ENCODE results near the gene TUBGCP2. TPM values are rescaled to one million over a fixed set of nuclear protein-coding genes. Genes with fewer than 3 reads are reported as not detected.
"Not testable (repeated sequence)": the region's sequence is repeated elsewhere in the genome, so short reads cannot be mapped to it uniquely, and the experiment has no call there.

TUBGCP2 gene
- total RNA-seq, 1 experiment from 2014 or later = 21.4 TPM

- Histone ChIP-seq H3K4me1 (ENCODE audit: low read length) (no peaks in the 10 kb centered on the region), H2AFZ (ENCODE audit: low read length) (no peak within 1 kb of the TSS), H3K9me2 (replicated peaks; ENCODE audit: insufficient read depth, low read length) (no peaks in the 10 kb centered on the region), H3K4me3 (ENCODE audit: low read length) (no peak within 1 kb of the TSS), H3K9ac (ENCODE audit: low read length) (no peak within 1 kb of the TSS), H3K79me2 (ENCODE audit: low read length) (no peaks in the 10 kb centered on the region), H4K20me1 (ENCODE audit: insufficient read depth, low read depth, low read length) (no peaks in the 10 kb centered on the region), H3K27me3 (ENCODE audit: low read length) (no peaks in the 10 kb centered on the region), H3K27ac (ENCODE audit: low read length) (no peak within 1 kb of the TSS), H3K9me3 (ENCODE audit: low read length) (no peaks in the 10 kb centered on the region), H3K4me2 (ENCODE audit: low read depth, low read length, poor library complexity, severe bottlenecking) (no peak within 1 kb of the TSS), H3K36me3 (ENCODE audit: insufficient read depth, low read length) (no peaks in the 10 kb centered on the region)
- DNase-seq = no peak
These were observed 70.8 kb downstream of the TUBGCP2 start, which contains the start of gene VENTX for GRCh38 chr10:133237588-133238465. TSS of gene VENTX (plus strand) at chr10:133237855. CDS start at chr10:133237915, 60 bp downstream.

GRCh38 chr10:133237241-133237587, 71.5 kb downstream of the TUBGCP2 start:
- H3K4me1 ChIP-seq (ENCODE audit: low read length) = no peaks in the 10 kb centered on the region
- H3K27me3 ChIP-seq (ENCODE audit: low read length) = no peaks in the 10 kb centered on the region

GRCh38 chr10:133236401-133237240, 72.1 kb downstream of the TUBGCP2 start:
- no peak overlapping the region for H3K4me3 ChIP-seq (ENCODE audit: low read length)
- H3K27ac ChIP-seq (ENCODE audit: low read length) = no peak overlapping the region
- no peak for DNase-seq
- H2AFZ ChIP-seq (ENCODE audit: low read length) = no peak overlapping the region
- H3K9ac ChIP-seq (ENCODE audit: low read length) = no peak overlapping the region
- H3K36me3 ChIP-seq (ENCODE audit: insufficient read depth, low read length) = no peaks in the 10 kb centered on the region
- no peaks in the 10 kb centered on the region for H3K4me1 ChIP-seq (ENCODE audit: low read length)
- H3K4me2 ChIP-seq (ENCODE audit: low read depth, low read length, poor library complexity, severe bottlenecking) = no peak overlapping the region
- no peaks in the 10 kb centered on the region for H3K9me2 ChIP-seq (replicated peaks; ENCODE audit: insufficient read depth, low read length)
- H3K27me3 ChIP-seq (ENCODE audit: low read length) = no peaks in the 10 kb centered on the region
- no peaks in the 10 kb centered on the region for H4K20me1 ChIP-seq (ENCODE audit: insufficient read depth, low read depth, low read length)
- no peaks in the 10 kb centered on the region for H3K9me3 ChIP-seq (ENCODE audit: low read length)
- H3K79me2 ChIP-seq (ENCODE audit: low read length) = no peaks in the 10 kb centered on the region

More at GRCh38 chr10:133237241-133237587, 71.5 kb downstream of the TUBGCP2 start:
- H3K4me2 ChIP-seq (ENCODE audit: low read depth, low read length, poor library complexity, severe bottlenecking) = no peak overlapping the region
- DNase-seq = no peak
- H2AFZ ChIP-seq (ENCODE audit: low read length) = no peak overlapping the region
- no peaks in the 10 kb centered on the region for H3K36me3 ChIP-seq (ENCODE audit: insufficient read depth, low read length)
- H3K9me2 ChIP-seq (replicated peaks; ENCODE audit: insufficient read depth, low read length) = no peaks in the 10 kb centered on the region
- no peaks in the 10 kb centered on the region for H4K20me1 ChIP-seq (ENCODE audit: insufficient read depth, low read depth, low read length)
- H3K79me2 ChIP-seq (ENCODE audit: low read length) = no peaks in the 10 kb centered on the region
- no peak overlapping the region for H3K9ac ChIP-seq (ENCODE audit: low read length)
- H3K4me3 ChIP-seq (ENCODE audit: low read length) = no peak overlapping the region
- no peaks in the 10 kb centered on the region for H3K9me3 ChIP-seq (ENCODE audit: low read length)
- no peak overlapping the region for H3K27ac ChIP-seq (ENCODE audit: low read length)

GRCh38 chr10:133235932-133236331, 72.7 kb downstream of the TUBGCP2 start:
- Histone ChIP-seq H3K36me3 (ENCODE audit: insufficient read depth, low read length) (no peaks in the 10 kb centered on the region), H3K9ac (ENCODE audit: low read length) (no peak overlapping the region), H4K20me1 (ENCODE audit: insufficient read depth, low read depth, low read length) (no peaks in the 10 kb centered on the region), H3K27ac (ENCODE audit: low read length) (no peak overlapping the region), H3K79me2 (ENCODE audit: low read length) (no peaks in the 10 kb centered on the region), H3K4me3 (ENCODE audit: low read length) (no peak overlapping the region), H3K9me3 (ENCODE audit: low read length) (no peaks in the 10 kb centered on the region), H3K4me1 (ENCODE audit: low read length) (no peaks in the 10 kb centered on the region), H3K4me2 (ENCODE audit: low read depth, low read length, poor library complexity, severe bottlenecking) (no peak overlapping the region), H3K9me2 (replicated peaks; ENCODE audit: insufficient read depth, low read length) (no peaks in the 10 kb centered on the region), H2AFZ (ENCODE audit: low read length) (no peak overlapping the region), H3K27me3 (ENCODE audit: low read length) (no peaks in the 10 kb centered on the region)
- DNase-seq = no peak

GRCh38 chr10:133235265-133235855, 73.3 kb downstream of the TUBGCP2 start:
- H3K4me2 ChIP-seq (ENCODE audit: low read depth, low read length, poor library complexity, severe bottlenecking) = no peak overlapping the region
- H3K9ac ChIP-seq (ENCODE audit: low read length) = no peak overlapping the region
- no peaks in the 10 kb centered on the region for H3K79me2 ChIP-seq (ENCODE audit: low read length)
- no peaks in the 10 kb centered on the region for H3K9me2 ChIP-seq (replicated peaks; ENCODE audit: insufficient read depth, low read length)
- H3K9me3 ChIP-seq (ENCODE audit: low read length) = no peaks in the 10 kb centered on the region
- no peaks in the 10 kb centered on the region for H3K36me3 ChIP-seq (ENCODE audit: insufficient read depth, low read length)
- H3K27me3 ChIP-seq (ENCODE audit: low read length) = no peaks in the 10 kb centered on the region
- no peak overlapping the region for H3K27ac ChIP-seq (ENCODE audit: low read length)
- DNase-seq = no peak
- no peaks in the 10 kb centered on the region for H3K4me1 ChIP-seq (ENCODE audit: low read length)
- no peak overlapping the region for H3K4me3 ChIP-seq (ENCODE audit: low read length)
- no peak overlapping the region for H2AFZ ChIP-seq (ENCODE audit: low read length)
- no peaks in the 10 kb centered on the region for H4K20me1 ChIP-seq (ENCODE audit: insufficient read depth, low read depth, low read length)

- H3K4me2 ChIP-seq (ENCODE audit: low read depth, low read length, poor library complexity, severe bottlenecking); H3K27me3 ChIP-seq (ENCODE audit: low read length): not testable (repeated sequence)
These were observed 73.9 kb downstream of the TUBGCP2 start for GRCh38 chr10:133234796-133235195.

GRCh38 chr10:133231946-133232574, 76.6 kb downstream of the TUBGCP2 start:
- H3K4me2 ChIP-seq (ENCODE audit: low read depth, low read length, poor library complexity, severe bottlenecking) = no peak overlapping the region
- no peaks in the 10 kb centered on the region for H3K36me3 ChIP-seq (ENCODE audit: insufficient read depth, low read length)
- no peak overlapping the region for H2AFZ ChIP-seq (ENCODE audit: low read length)
- H3K9me2 ChIP-seq (replicated peaks; ENCODE audit: insufficient read depth, low read length) = no peaks in the 10 kb centered on the region
- DNase-seq = no peak
- H3K27me3 ChIP-seq (ENCODE audit: low read length) = no peaks in the 10 kb centered on the region
- no peak overlapping the region for H3K9ac ChIP-seq (ENCODE audit: low read length)
- H3K79me2 ChIP-seq (ENCODE audit: low read length) = no peaks in the 10 kb centered on the region
- H3K9me3 ChIP-seq (ENCODE audit: low read length) = no peaks in the 10 kb centered on the region
- H3K4me3 ChIP-seq (ENCODE audit: low read length) = no peak overlapping the region
- H3K27ac ChIP-seq (ENCODE audit: low read length) = no peak overlapping the region
- no peaks in the 10 kb centered on the region for H4K20me1 ChIP-seq (ENCODE audit: insufficient read depth, low read depth, low read length)
- H3K4me1 ChIP-seq (ENCODE audit: low read length) = no peaks in the 10 kb centered on the region

More at GRCh38 chr10:133234796-133235195, 73.9 kb downstream of the TUBGCP2 start:
- H3K36me3 ChIP-seq (ENCODE audit: insufficient read depth, low read length); H3K9me3 ChIP-seq (ENCODE audit: low read length); H3K79me2 ChIP-seq (ENCODE audit: low read length); H2AFZ ChIP-seq (ENCODE audit: low read length); H4K20me1 ChIP-seq (ENCODE audit: insufficient read depth, low read depth, low read length); H3K27ac ChIP-seq (ENCODE audit: low read length); H3K9me2 ChIP-seq (replicated peaks; ENCODE audit: insufficient read depth, low read length); H3K4me1 ChIP-seq (ENCODE audit: low read length); H3K4me3 ChIP-seq (ENCODE audit: low read length); H3K9ac ChIP-seq (ENCODE audit: low read length); DNase-seq: not testable (repeated sequence)
